ENCODE data around the gene PEX10.

PEX10 gene

DNA sequence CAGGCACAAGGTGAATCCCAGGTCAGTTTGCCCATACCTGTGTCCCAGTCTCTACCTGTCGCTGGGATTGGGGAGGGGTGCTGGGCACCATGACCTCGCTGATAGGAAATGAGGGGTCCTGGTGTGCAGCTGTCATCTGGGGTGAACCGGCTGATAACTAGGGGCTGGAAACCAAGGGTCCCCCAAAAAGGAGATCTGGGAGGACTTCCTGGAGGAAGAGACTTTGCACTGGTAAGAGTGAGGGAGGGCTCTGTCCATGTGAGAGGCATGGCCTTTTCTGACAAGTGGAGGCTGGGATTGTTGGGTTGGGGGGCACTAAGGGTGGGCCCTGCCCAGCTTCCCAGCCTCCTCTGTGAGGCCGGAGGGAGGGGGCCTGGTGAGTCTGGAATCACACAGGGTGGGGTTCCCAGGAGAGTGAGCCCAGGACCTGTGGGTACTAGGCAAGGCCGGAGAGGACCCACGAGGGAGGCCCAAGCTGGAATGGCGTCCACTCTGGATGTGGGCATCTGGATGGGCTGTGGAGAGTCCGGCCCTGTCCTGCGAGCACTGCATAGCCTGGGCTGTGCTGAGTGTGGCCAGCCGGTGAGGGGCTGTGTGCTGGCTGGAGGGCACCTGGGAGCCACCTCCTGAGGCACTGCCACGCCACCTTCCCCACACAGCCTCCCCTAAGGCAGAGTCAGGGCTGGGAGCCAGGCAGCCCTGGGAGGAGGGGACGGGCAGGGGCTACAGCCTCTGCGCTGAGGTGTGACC is 4.9 kb upstream of the PEX10 start:
- TF ChIP-seq Cebpa-rat (IDR thresholded peaks at IDR 0.05): no peak
- peaks cover 52% of the 10 kb centered on the region for H3K4me1 ChIP-seq
- no peaks in the 10 kb centered on the region for H3K36me3 ChIP-seq
- H3K27me3 ChIP-seq: peaks cover 3% of the 10 kb centered on the region; the same call in 1 of the 2 replicates
- peak overlapping the region; percentile 99 for H3K4me2 ChIP-seq
- no peaks in the 10 kb centered on the region for H4K20me1 ChIP-seq
- 0 out of 2 replicates have a peak, but pooled peaks cover under 1% of the 10 kb centered on the region for H3K9me3 ChIP-seq
- H3K4me3 ChIP-seq: no peak overlapping the region
- H3K27ac ChIP-seq: no peak overlapping the region
- H3K9ac ChIP-seq: no peak overlapping the region

DNA sequence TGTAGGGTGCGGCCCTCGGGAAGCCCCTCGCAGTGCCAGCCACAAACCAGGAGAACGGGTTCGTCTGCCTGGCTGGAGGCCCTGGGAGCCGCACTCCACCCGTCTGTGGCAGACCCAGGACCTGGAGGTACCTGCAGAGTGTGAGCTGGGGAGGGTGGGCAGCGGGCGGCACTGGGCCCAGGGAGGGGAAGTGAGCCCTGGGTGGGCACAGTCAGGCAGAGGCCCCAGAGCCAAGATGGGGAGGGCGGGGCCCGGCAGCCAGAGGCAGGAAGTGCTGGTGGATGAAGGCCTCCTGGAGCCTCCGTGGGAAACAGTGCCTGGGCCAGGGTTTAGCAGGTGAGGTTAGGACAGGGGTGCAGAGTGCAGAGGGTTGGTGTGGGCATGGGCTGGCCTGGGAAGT is 4.0 kb upstream of the PEX10 start:
- no peaks in the 10 kb centered on the region for H3K36me3 ChIP-seq
- no peak for TF ChIP-seq Cebpa-rat (IDR thresholded peaks at IDR 0.05)
- peaks cover 3% of the 10 kb centered on the region; the same call in 1 of the 2 replicates for H3K27me3 ChIP-seq
- no peak overlapping the region for H3K9ac ChIP-seq
- no peaks in the 10 kb centered on the region for H4K20me1 ChIP-seq
- peak overlapping the region; percentile 99 for H3K4me2 ChIP-seq
- H3K4me1 ChIP-seq: peaks cover 58% of the 10 kb centered on the region
- no peak overlapping the region for H3K4me3 ChIP-seq
- H3K27ac ChIP-seq: no peak overlapping the region
- H3K9me3 ChIP-seq: no peaks in the 10 kb centered on the region

DNA sequence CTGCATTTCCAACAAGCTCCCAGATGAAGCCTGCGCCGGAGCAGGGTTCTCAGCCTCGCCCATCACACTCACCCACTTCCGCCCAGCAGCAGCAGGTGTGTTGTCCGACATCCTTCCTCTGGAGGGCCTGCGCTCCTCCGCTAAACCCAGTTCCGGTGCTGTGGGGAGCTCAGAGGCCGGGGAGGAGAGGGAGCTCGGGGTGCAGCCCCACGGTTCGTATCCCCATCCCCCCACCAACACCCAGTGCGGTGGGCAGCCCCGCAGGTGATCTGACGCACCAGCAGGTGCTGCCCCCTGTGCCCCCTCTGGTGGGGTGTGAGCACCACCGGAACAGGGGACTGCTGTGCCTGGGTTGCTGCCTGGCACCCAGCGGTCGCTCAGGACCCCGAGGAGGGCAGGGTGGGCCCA is 3.4 kb upstream of the PEX10 start:
- H3K4me2 ChIP-seq: peak overlapping the region; percentile 99
- H4K20me1 ChIP-seq: no peaks in the 10 kb centered on the region
- H3K27me3 ChIP-seq: peaks cover 3% of the 10 kb centered on the region; the same call in 1 of the 2 replicates
- H3K27ac ChIP-seq: no peak overlapping the region
- peaks cover 58% of the 10 kb centered on the region for H3K4me1 ChIP-seq
- H3K9me3 ChIP-seq: no peaks in the 10 kb centered on the region
- no peak overlapping the region for H3K4me3 ChIP-seq
- no peaks in the 10 kb centered on the region for H3K36me3 ChIP-seq
- TF ChIP-seq Cebpa-rat (IDR thresholded peaks at IDR 0.05): no peak
- H3K9ac ChIP-seq: no peak overlapping the region

GRCh38 chr1:2415337-2415736 is 3.0 kb upstream of the PEX10 start:
- Histone ChIP-seq H4K20me1 (no peaks in the 10 kb centered on the region), H3K27me3 (peaks cover 3% of the 10 kb centered on the region; the same call in 1 of the 2 replicates), H3K4me3 (no peak overlapping the region), H3K9ac (no peak overlapping the region), H3K27ac (no peak overlapping the region), H3K9me3 (no peaks in the 10 kb centered on the region), H3K4me2 (peak overlapping the region; percentile 99), H3K4me1 (peaks cover 53% of the 10 kb centered on the region), H3K36me3 (peaks cover 1% of the 10 kb centered on the region; the same call in 1 of the 2 replicates)
- TF ChIP-seq Cebpa-rat (IDR thresholded peaks at IDR 0.05): no peak

DNA sequence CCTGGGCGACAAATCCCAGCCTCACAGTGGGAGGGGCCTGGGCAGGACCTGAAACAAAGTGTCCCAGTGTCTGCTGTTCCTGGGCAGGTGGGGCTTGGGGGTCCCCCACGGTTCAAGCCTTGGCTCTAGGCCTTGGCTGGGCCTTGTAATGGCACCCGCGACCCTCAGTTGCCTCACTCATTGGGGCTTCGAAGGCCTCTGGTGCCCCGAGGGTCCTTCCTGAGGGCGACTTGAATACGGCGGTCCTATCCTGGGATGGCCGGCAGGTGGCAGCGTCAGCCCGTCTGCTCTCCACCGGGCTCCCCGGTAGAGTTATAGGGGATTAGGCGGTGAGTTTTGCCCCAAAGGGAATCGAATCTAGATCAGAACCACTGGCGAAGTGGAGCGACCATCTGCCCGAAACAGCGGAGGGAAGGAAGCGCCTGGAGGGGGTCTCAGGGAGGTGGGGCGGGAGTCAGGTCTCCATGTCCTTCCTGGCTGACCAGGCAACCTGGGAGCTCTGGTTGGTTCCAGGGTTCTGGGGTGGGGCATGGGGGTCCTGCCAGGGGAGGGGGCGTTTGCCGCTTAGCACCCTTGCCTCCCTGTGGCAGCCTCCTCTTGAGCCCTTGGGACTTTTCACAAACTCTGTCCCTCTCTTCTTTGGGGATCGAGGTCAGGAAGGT is 2.1 kb upstream of the PEX10 start:
- no peaks in the 10 kb centered on the region for H4K20me1 ChIP-seq
- no peaks in the 10 kb centered on the region for H3K9me3 ChIP-seq
- peaks cover 10% of the 10 kb centered on the region; the same call in 1 of the 2 replicates for H3K36me3 ChIP-seq
- TF ChIP-seq Cebpa-rat (IDR thresholded peaks at IDR 0.05): no peak
- peak overlapping the region; percentile 91 for H3K27ac ChIP-seq
- peak overlapping the region; percentile 99 for H3K4me2 ChIP-seq
- H3K4me3 ChIP-seq: peak overlapping the region; percentile 80
- peaks cover 3% of the 10 kb centered on the region; the same call in 1 of the 2 replicates for H3K27me3 ChIP-seq
- peak overlapping the region; percentile 86; the same call in 1 of the 2 replicates for H3K9ac ChIP-seq
- peaks cover 52% of the 10 kb centered on the region for H3K4me1 ChIP-seq

DNA sequence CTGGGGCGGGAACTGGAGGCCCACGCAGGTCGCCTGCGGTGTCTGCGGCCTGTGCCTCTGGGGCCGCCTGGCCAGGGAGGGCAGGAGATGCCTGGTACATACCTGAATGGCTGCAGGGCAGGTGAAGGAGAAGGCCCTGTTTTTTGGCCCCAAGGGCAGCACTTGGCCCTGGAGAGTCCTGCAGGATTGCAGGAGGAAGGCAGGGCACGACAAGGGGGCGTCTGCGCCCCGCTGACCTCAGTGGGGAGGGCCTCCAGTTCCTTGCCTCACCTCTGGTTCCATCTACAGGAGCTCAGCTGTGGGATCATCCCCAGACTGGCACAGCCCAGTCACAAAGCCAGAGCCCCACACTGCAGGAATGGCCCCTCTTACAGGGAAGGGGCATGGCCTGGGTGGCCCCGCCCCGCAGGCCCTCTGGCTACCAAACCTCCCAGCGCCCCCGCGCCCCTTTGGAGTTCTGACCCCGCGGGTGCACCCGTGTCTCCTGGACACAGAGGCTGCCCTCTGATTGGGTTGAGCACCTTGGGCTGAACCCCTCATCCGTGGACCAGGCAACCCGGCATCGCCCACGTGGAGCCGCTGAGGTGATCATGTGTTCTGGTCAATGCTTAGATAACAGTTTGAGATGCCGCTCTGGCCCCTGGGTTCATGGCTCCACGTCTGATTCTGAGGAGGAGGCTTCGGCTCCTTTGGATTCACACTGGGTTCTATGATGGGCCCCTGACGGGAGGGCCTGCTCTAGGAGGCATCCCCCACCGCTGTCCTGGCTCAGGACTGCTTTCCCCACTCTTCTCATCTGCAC is 1.3 kb upstream of the PEX10 start:
- peak overlapping the region; percentile 80 for H3K4me3 ChIP-seq
- no peaks in the 10 kb centered on the region for H3K9me3 ChIP-seq
- H3K36me3 ChIP-seq: peaks cover 18% of the 10 kb centered on the region; the same call in 1 of the 2 replicates
- H3K4me2 ChIP-seq: peak overlapping the region; percentile 99
- H4K20me1 ChIP-seq: no peaks in the 10 kb centered on the region
- H3K27me3 ChIP-seq: peaks cover 3% of the 10 kb centered on the region; the same call in 1 of the 2 replicates
- peak overlapping the region; percentile 86 for H3K9ac ChIP-seq
- no peak for TF ChIP-seq Cebpa-rat (IDR thresholded peaks at IDR 0.05)
- peak overlapping the region; percentile 91 for H3K27ac ChIP-seq
- H3K4me1 ChIP-seq: peaks cover 52% of the 10 kb centered on the region

- no peaks in the 10 kb centered on the region for H4K20me1 ChIP-seq
- peaks cover 3% of the 10 kb centered on the region; the same call in 1 of the 2 replicates for H3K27me3 ChIP-seq
- H3K9me3 ChIP-seq: no peaks in the 10 kb centered on the region
- peaks cover 25% of the 10 kb centered on the region; the same call in 1 of the 2 replicates for H3K36me3 ChIP-seq
- peak overlapping the region; percentile 86 for H3K9ac ChIP-seq
- peaks cover 52% of the 10 kb centered on the region for H3K4me1 ChIP-seq
- TF ChIP-seq Cebpa-rat (IDR thresholded peaks at IDR 0.05): no peak
- peak overlapping the region; percentile 80 for H3K4me3 ChIP-seq
- peak overlapping the region; percentile 91 for H3K27ac ChIP-seq
- peak overlapping the region; percentile 99 for H3K4me2 ChIP-seq
Observed at GRCh38 chr1:2412773-2413494, 570 bp upstream of the PEX10 start.

GRCh38 chr1:2411801-2412394 is 466 bp downstream of the PEX10 start:
- H3K4me3 ChIP-seq: peak overlapping the region; percentile 80
- H3K27me3 ChIP-seq: peaks cover 3% of the 10 kb centered on the region; the same call in 1 of the 2 replicates
- H3K36me3 ChIP-seq: peaks cover 33% of the 10 kb centered on the region
- H3K27ac ChIP-seq: peak overlapping the region; percentile 74
- no peak for TF ChIP-seq Cebpa-rat (IDR thresholded peaks at IDR 0.05)
- H3K9me3 ChIP-seq: no peaks in the 10 kb centered on the region
- peak overlapping the region; percentile 96 for H3K4me2 ChIP-seq
- peaks cover 49% of the 10 kb centered on the region for H3K4me1 ChIP-seq
- peaks cover 3% of the 10 kb centered on the region; the same call in 1 of the 2 replicates for H4K20me1 ChIP-seq
- peak overlapping the region; percentile 85 for H3K9ac ChIP-seq
